Activated naive CD4-positive, alpha-beta T cell treated with anti-CD3 and anti-CD28 coated beads, Interleukin-2, amount 50 U/mL, for 16 hours (primary cell): ENCODE results near the gene MED12L.

ENCODE experiments used
- DNase-seq: peaks from one replicate; pipeline ENCODE4 v3.0.0-alpha.2; 2020

MED12L gene

GRCh38 chr3:151330379-151330778 is 244.9 kb downstream of the MED12L start:
- no peak for DNase-seq

- no peak for DNase-seq
These were observed 245.4 kb downstream of the MED12L start for GRCh38 chr3:151330899-151331298.

- DNase-seq, result no peak
These were observed 246.2 kb downstream of the MED12L start for GRCh38 chr3:151331696-151332095.

GRCh38 chr3:151345859-151346258 is 260.4 kb downstream of the MED12L start:
- no peak for DNase-seq

- DNase-seq, result no peak
These were observed 260.8 kb downstream of the MED12L start for GRCh38 chr3:151346292-151346691.

GRCh38 chr3:151347432-151347831 is 262.0 kb downstream of the MED12L start:
- no peak for DNase-seq

GRCh38 chr3:151350656-151351055 is 265.2 kb downstream of the MED12L start:
- DNase-seq, result no peak

- DNase-seq, result no peak
These were observed 265.8 kb downstream of the MED12L start for GRCh38 chr3:151351219-151351618.

GRCh38 chr3:151351648-151352047 is 266.2 kb downstream of the MED12L start:
- no peak for DNase-seq

- no peak for DNase-seq
These were observed 271.5 kb downstream of the MED12L start for GRCh38 chr3:151356794-151357462.

GRCh38 chr3:151357463-151357850 is 272.0 kb downstream of the MED12L start:
- no peak for DNase-seq

- DNase-seq, result no peak
These were observed 277.3 kb downstream of the MED12L start for GRCh38 chr3:151362751-151363174.

- DNase-seq, result no peak
These were observed 281.5 kb downstream of the MED12L start for GRCh38 chr3:151366993-151367392.

- DNase-seq, result no peak
These were observed 282.0 kb downstream of the MED12L start for GRCh38 chr3:151367448-151367847.

- no peak for DNase-seq
These were observed 286.1 kb downstream of the MED12L start for GRCh38 chr3:151371526-151371925.

- DNase-seq, result no peak
These were observed 286.8 kb downstream of the MED12L start for GRCh38 chr3:151372063-151372820.

- DNase-seq, result no peak
These were observed 292.4 kb downstream of the MED12L start for GRCh38 chr3:151377768-151378385.

- DNase-seq, result no peak
These were observed 293.7 kb downstream of the MED12L start for GRCh38 chr3:151379083-151379734.

GRCh38 chr3:151382671-151383070 is 297.2 kb downstream of the MED12L start:
- DNase-seq, result no peak

- DNase-seq, result no peak
These were observed 297.6 kb downstream of the MED12L start for GRCh38 chr3:151383111-151383510.

- no peak for DNase-seq
These were observed 298.5 kb downstream of the MED12L start for GRCh38 chr3:151383956-151384355.

- DNase-seq, result no peak
These were observed 299.3 kb downstream of the MED12L start, which contains the start of gene P2RY12 for GRCh38 chr3:151384741-151385174. Gene P2RY12 (minus strand): TSS chr3:151384753. CDS start chr3:151338845, 45,908 bp downstream.

- no peak for DNase-seq
These were observed 300.6 kb downstream of the MED12L start for GRCh38 chr3:151386056-151386455.
